ENCODE results near the gene SRRM4.
A peak's percentile ranks its signal among the peaks of the same experiment; 100 is the strongest.
"Not testable (repeated sequence)": the region's sequence is repeated elsewhere in the genome, so short reads cannot be mapped to it uniquely, and the experiment has no call there.

SRRM4 gene

DNA sequence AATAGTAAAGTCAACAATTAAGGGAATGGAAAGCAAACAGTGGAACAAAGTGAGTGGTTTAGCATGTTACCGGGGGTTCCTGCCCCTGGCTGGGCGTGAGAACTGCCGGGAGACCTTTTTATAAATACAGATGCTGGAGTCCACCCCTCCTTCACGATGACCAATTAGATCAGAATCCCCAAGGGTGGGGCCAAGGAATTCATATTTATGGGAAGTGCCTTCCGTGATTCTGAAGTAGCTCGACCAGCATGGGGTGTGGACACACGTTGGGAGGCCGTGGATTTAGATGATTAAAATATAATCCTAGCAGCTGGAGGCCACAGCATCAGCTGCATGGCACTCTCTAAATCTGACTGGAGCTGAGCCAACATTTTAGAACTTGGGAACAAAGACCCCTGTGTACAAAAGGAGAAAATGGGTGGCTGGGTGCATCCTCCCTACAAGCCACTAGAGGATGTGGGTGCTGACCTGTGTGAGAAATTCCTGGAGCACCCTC is 87.9 kb downstream of the SRRM4 start:
- DNase-seq (ENCODE audit: low read depth in 2 of 2) = no peak

- DNase-seq (ENCODE audit: low read depth in 2 of 2) = no peak
Observed at GRCh38 chr12:119071176-119071575, 89.8 kb downstream of the SRRM4 start.

DNA sequence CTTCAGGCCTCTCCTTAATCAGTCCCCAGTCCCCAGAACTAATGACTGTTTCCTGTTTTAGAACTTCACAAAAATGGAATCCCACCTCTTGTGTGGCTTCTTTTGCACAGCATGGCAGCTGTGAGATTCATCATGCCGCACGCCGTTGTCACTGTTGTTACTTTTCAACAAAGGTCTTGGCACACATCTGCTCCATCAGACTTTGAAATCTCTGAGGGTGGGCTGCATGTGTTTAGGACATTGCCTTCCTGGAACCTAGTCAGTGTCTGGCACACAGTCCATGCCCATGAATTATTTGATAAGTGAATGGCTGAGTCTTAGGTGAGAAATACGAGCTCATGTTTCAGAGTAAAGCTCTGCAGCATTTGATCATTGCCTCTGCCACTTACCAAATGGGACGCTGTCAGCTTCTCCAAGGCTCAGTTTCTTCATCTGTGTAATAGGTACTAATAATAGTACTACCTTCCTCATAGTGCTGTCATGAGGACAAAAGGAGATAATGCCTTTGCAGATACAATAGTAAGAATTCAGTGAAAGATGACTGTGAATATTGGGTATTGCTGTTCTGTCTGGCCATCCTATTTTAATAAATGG is 90.4 kb downstream of the SRRM4 start:
- DNase-seq (ENCODE audit: low read depth in 2 of 2) = no peak

DNA sequence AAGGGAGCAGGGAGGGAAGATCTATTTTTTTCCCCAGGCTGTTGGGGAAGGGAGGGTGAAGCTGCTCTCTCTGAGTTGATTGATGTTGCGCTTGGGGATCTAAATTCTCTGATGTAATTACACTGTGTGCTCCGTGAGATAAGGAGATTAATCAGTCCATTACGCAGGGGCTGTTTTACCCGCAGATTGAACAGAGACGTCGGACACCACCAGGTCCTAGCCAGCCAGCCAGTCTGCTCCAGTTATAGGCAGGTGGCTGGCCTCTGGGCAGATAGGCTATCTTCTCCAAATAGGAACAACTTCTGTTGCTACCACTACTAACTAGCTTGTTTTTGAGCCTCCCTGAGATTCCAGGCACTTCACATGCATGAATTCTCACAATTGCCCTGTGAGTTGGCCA is 91.1 kb downstream of the SRRM4 start:
- DNase-seq (ENCODE audit: low read depth in 2 of 2) = no peak

DNA sequence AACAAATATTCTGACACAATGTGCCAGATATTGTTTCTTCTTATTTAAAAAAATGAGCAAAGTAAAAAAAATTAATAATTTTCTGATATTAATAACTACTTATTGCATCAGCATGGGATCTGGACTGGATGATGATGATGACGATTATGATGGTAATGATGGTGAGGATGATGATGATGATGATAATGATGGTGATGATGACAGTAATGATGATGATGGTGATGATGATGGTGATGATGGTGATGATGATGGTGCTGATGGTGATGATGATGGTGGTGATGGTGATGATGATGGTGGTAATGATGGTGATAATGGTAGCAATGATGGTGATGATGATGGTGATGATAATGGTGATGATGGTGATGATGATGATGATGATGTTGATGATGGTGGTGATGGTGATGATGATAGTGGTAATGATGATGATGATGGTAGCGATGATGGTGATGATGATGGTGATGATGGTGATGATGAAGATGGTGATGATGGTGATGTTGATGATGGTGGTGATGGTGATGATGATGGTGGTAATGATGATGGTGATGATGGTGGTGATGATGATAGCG is 94.0 kb downstream of the SRRM4 start:
- no peak for DNase-seq (ENCODE audit: low read depth in 2 of 2)

DNA sequence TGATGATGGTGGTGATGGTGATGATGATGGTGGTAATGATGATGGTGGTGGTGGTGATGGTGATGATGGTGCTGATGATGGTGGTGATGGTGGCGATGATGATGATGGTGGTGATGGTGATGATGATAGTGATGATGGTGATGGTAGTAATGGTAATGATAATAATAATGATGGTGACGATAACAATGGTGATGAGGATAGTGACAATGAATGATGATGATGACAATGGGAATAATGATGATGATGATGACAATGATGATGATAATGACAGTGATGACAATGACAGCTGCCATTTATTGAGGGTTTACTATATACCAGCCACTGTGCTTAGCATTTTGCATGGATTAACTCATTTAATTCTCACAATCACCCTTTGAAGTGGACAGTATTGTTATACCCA is 94.6 kb downstream of the SRRM4 start:
- DNase-seq (ENCODE audit: low read depth in 2 of 2) = no peak

DNA sequence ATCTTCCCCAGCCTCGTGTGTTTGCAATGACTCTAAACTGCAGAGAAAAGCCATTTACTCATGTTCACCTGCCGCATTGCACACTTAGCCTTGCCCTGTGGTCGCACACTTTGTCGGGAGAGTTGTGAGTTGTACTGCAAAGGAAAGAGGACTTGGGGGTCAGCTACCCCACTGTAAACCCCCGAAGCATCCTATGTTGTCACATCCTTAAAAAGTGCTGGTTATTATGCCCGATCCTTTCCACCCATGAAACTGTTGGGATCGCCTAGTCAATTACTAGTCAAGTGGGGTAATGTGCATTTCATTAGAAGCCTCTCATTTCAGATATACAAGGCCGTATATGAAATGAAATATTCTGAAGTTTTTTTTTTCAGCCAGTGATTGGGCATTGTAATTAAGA is 98.2 kb downstream of the SRRM4 start:
- no peak for DNase-seq (ENCODE audit: low read depth in 2 of 2)

DNA sequence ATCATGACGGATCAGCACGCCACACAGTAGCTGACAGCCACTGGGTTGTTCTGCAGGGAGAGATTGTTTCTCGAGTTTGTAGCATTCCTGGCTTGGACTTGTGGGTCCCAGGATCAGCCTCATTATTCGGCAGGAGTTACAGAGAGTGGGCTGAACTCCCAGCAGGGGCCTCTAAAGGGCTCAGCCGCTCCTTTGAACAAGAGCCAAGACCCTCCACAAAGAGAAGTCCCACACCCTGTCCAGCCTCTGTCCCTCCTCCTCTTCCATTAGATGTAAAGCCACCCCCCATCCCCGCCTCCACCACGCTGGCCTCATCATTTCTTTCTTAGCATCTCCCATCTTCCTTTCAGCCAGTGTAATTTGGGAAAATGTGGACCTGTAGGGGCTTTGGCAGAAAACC is 100.7 kb downstream of the SRRM4 start:
- DNase-seq (ENCODE audit: low read depth in 2 of 2) = no peak

GRCh38 chr12:119082496-119082895 is 101.2 kb downstream of the SRRM4 start:
- DNase-seq (ENCODE audit: low read depth in 2 of 2) = no peak

- DNase-seq (ENCODE audit: low read depth in 2 of 2) = no peak
Observed at GRCh38 chr12:119088685-119089379, 107.5 kb downstream of the SRRM4 start.

GRCh38 chr12:119089380-119090013 is 108.2 kb downstream of the SRRM4 start:
- DNase-seq (ENCODE audit: low read depth in 2 of 2) = no peak

GRCh38 chr12:119090276-119090675 is 108.9 kb downstream of the SRRM4 start:
- DNase-seq (ENCODE audit: low read depth in 2 of 2) = no peak

DNA sequence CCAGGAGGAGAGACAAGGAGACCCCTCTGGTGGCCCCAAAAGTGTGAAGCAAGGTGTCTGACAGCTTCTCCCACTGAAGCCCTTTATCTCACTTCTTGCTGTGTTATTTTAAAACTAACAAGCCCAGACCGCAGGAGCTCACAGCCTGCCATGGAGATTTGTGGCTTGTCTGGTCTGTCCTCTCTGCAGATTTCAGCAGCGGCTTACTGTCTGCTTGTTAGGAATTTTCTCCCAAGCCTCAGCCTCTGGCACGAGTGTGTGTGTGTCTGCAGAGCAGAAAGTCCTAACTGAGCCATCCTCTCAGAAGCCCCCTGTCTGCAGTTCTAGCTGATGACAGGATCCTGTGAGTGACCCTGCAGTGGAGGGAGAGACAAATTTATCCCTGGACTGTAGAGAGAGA is 109.5 kb downstream of the SRRM4 start:
- no peak for DNase-seq (ENCODE audit: low read depth in 2 of 2)

DNA sequence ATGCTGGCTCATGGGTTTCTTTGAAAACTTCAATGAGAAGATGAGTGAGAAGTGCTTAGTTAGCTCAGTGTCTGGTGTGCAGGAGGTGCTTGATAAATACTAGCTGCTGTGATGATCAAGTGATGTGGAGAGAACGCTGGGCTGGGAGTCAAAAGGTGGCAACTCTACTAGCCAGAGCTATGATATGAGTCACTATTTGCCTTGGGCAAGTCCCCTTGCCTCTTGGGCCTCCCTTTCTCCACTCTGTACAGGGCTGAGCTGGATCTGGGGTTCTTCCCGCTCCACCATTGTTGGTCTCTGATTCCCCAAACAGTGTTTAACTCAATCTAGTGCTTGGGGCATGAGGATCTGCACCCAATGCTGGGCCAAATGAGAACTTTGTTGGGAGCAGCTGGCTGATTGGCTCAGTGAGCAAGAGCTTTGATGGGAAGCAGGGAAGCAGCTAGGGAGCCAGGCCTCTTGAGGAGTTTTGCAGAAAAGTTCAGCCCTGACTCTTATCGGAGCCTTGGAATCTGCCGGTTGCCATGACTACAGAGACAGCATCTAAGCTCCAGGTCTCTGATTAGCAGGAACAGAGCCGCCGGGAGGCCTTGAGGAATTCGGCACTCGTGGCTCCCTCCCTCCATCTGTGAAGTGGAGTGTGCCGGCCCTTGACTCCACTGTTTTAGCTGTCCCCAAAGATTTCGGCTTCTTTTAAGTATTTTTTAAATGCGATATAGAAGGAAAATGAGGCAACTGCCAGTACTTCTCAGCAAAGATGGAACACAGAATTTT is 115.3 kb downstream of the SRRM4 start:
- no peak for DNase-seq (ENCODE audit: low read depth in 2 of 2)

- no peak for DNase-seq (ENCODE audit: low read depth in 2 of 2)
Observed at GRCh38 chr12:119100933-119101332, 119.6 kb downstream of the SRRM4 start.

GRCh38 chr12:119102274-119102673 is 120.9 kb downstream of the SRRM4 start:
- no peak for DNase-seq (ENCODE audit: low read depth in 2 of 2)

DNA sequence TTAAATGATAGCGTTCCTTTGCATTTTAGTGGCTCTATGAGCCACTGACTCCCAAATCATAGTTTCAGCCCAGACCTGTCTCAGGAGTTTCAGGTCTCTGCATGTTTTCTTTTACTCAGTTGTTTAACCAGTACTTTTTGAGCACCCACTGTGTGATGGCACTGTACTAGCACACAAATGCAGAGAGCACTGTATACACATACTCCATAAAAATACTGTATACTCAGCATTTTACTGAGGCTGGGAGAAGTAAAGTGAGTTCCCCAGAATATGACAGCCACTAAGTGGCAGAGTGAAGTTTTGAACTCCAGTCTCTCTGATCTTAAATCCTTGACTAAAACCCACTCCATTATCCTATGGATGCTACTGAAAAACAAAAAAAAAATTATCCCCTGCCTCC is 121.4 kb downstream of the SRRM4 start:
- no peak for DNase-seq (ENCODE audit: low read depth in 2 of 2)

DNA sequence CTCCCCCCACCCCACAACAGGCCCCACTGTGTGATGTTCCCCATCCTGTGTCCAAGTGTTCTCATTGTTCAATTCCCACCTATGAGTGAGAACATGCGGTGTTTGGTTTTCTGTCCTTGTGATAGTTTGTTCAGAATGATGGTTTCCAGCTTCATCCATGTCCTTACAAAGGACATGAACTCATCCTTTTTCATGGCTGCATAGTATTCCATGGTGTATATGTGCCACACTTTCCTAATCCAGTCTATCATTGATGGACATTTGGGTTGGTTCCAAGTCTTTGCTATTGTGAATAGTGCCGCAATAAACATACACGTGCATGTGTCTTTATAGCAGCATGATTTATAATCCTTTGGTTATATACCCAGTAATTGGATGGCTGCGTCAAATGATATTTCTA is 123.6 kb downstream of the SRRM4 start:
- not testable (repeated sequence) for DNase-seq (ENCODE audit: low read depth in 2 of 2)

DNA sequence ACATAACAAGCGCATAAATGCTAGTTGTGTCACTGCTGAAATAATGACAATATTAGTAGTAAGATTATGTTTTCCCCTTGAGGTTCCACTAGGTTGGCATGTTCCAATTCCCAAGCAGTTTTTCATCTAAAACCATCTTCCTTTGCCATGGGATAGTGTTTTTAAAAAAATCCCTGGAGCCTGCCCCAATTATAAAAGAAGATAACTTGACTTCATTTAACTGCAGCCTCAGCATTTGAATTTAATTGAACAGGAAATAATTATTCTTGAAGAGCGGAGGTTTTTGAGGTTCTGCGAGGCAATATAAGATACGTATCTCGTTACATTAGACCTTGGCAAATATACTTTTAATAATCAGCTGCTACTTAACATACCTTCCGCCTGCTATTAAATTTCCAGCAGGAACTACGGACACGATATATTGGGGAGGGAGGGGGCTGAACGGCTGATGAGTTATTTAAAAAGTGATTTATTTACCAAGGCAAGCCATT is 132.2 kb downstream of the SRRM4 start:
- DNase-seq (ENCODE audit: low read depth in 2 of 2) = no peak

DNA sequence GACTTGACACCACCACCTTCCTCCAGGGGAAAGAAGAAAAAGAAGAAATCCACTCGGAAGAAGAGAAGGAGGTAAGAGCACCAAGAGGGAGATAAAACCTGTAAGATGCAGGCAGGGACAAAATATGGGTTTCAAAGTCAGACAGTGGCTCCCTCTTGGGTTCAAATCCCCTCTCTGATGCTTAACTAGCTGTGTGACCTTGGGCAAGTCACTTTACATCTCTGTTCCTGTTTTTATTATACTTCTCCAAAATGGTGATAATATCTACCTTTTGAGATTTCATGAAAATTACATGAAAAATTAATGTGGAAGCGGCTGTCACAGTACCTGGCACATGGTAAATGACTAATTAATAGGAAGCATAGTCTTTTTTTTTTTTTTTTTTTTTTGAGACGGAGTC is 133.0 kb downstream of the SRRM4 start:
- DNase-seq (ENCODE audit: low read depth in 2 of 2) = no peak

DNA sequence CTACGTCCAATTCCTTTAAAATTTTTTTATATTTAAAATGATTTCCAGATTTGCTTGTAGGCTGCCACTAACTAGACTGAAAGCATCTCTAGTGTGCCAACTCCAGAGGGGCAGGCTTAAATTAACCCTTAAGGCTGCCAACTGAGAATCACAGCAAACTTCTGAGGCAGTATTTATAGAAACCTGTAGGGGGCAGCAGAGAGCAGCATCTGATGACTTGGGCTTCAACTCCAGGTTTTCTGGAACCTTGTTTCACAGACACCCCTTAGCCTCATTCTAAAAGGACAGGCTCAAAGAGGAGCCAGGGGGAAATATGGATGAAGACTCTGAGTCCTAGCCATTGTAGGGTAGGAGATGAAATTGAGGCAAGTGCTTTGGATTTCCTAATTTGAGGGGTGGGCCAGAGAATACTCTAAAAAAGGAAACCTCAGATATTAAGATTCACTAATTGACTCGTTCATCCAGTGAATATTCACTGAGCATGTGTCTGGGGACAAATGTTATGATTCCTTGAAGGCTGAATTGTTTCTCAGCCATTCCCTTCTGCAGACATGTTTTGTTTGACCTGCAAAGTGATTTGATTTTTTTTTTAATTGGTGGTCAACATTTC is 134.1 kb downstream of the SRRM4 start:
- DNase-seq (ENCODE audit: low read depth in 2 of 2) = peak in 1 of 2 donors; percentile 1
